HG02798 (cell line): ENCODE results near the gene INPP5A.

Source experiments
- ATAC-seq: cut with Tn5 transposase; IDR thresholded peaks from one replicate; pipeline ENCODE4 v1.9.1; 2021; ENCODE audit warnings: mild to moderate bottlenecking; ENCODE audit not compliant: unreplicated experiment, poor library complexity

INPP5A gene

GRCh38 chr10:132684164-132684891 lies 146.7 kb downstream of the INPP5A start:
- no peak for ATAC-seq

GRCh38 chr10:132685101-132685891 lies 147.7 kb downstream of the INPP5A start:
- ATAC-seq, result no peak

GRCh38 chr10:132685921-132686680 lies 148.5 kb downstream of the INPP5A start:
- ATAC-seq, result no peak

GRCh38 chr10:132687181-132687892 lies 149.8 kb downstream of the INPP5A start:
- no peak for ATAC-seq

GRCh38 chr10:132687893-132688579 lies 150.4 kb downstream of the INPP5A start:
- no peak for ATAC-seq

- no peak for ATAC-seq
Measured at GRCh38 chr10:132688580-132689420, 151.2 kb downstream of the INPP5A start.

GRCh38 chr10:132689721-132690360 lies 152.3 kb downstream of the INPP5A start:
- ATAC-seq, result no peak

- ATAC-seq, result no peak
Measured at GRCh38 chr10:132690401-132690800, 152.8 kb downstream of the INPP5A start.

- no peak for ATAC-seq
Measured at GRCh38 chr10:132690821-132691610, 153.4 kb downstream of the INPP5A start.

GRCh38 chr10:132691711-132692153 lies 154.1 kb downstream of the INPP5A start:
- ATAC-seq, result no peak

GRCh38 chr10:132692311-132692710 lies 154.7 kb downstream of the INPP5A start:
- no peak for ATAC-seq

- ATAC-seq, result no peak
Measured at GRCh38 chr10:132693676-132694075, 156.1 kb downstream of the INPP5A start.

GRCh38 chr10:132696204-132696603 lies 158.6 kb downstream of the INPP5A start:
- no peak for ATAC-seq

- ATAC-seq, result no peak
Measured at GRCh38 chr10:132696728-132697577, 159.4 kb downstream of the INPP5A start.

- ATAC-seq, result no peak
Measured at GRCh38 chr10:132697578-132698200, 160.1 kb downstream of the INPP5A start.

GRCh38 chr10:132698211-132698751 lies 160.7 kb downstream of the INPP5A start:
- no peak for ATAC-seq
